Upper lobe of left lung (tissue), 6 donors: ENCODE data around the gene PRR33. TPM values are rescaled to one million over a fixed set of nuclear protein-coding genes. Genes with fewer than 3 reads are reported as not detected.
"Not testable (repeated sequence)": the region's sequence is repeated elsewhere in the genome, so short reads cannot be mapped to it uniquely, and the experiment has no call there.

ENCODE experiments used
- ATAC-seq, 2 donors: fragments of 200-7000 bp; cut with Tn5 transposase; one replicate each; pipeline ENCODE4 v1.9.1; 2022; ENCODE audit warnings: mild to moderate bottlenecking in 2 of 2, moderate library complexity in 2 of 2; ENCODE audit not compliant: low FRiP score in 2 of 2
- DNase-seq, 2 donors: peaks; one replicate each; pipeline ENCODE4 v3.0.0-alpha.2; 2019 to 2020
- H3K27ac ChIP-seq, 4 donors: fragments of 200-600 bp; sonication (generic); one replicate each; pipeline ENCODE4 v1.5.1; 2016 to 2019
- H3K27me3 ChIP-seq, 4 donors: fragments of 200-600 bp; sonication (generic); one replicate each; pipeline ENCODE4 v1.5.1; 2017 to 2019
- H3K36me3 ChIP-seq, 4 donors: fragments of 200-600 bp; sonication (generic); one replicate each; pipeline ENCODE4 v1.5.1; 2016 to 2019
- H3K4me1 ChIP-seq, 4 donors: fragments of 200-600 bp; sonication (generic); one replicate each; pipeline ENCODE4 v1.5.1; 2018 to 2019
- H3K4me3 ChIP-seq, 4 donors: fragments of 200-600 bp; sonication (generic); one replicate each; pipeline ENCODE4 v1.5.1; 2017 to 2019; ENCODE audit warnings: mild to moderate bottlenecking in 2 of 4, moderate library complexity in 1 of 4
- H3K9me3 ChIP-seq, 4 donors: fragments of 200-600 bp; sonication (generic); one replicate each; pipeline ENCODE4 v1.5.1; 2018 to 2019
- EP300 ChIP-seq, 4 donors: sonication (generic); formaldehyde crosslinking; IDR thresholded peaks; one replicate each; pipeline ENCODE4 v1.5.1; 2017; ENCODE audit warnings: antibody characterized with exemption in 4 of 4, control low read depth in 2 of 4
- POLR2A ChIP-seq, 4 donors: fragments of 450-650 bp; IDR thresholded peaks; one replicate each; pipeline ENCODE4 v1.5.1; 2016 to 2017; ENCODE audit warnings: antibody characterized with exemption in 4 of 4, mild to moderate bottlenecking in 2 of 4
- POLR2AphosphoS5 ChIP-seq, 2 donors: sonication (generic); formaldehyde crosslinking; IDR thresholded peaks; one replicate each; pipeline ENCODE4 v1.5.1; 2017; ENCODE audit warnings: antibody characterized with exemption in 2 of 2
- WGBS, 2 donors: methylation state at CpG; one replicate each; pipeline ENCODE4 v1.1.5; 2017 to 2018; 5-methylcytosine and 5-hydroxymethylcytosine counted together
- total RNA-seq, 6 donors: library from RNA; depleted of rRNA in 4 of 6; stranded (reverse); fragments of >200 nt in 4 of 6; gene quantifications; one replicate each; pipeline versions ENCODE4 v1.1.0 to v1.2.1, GENCODE V29; 2016 to 2021
- TF ChIP-seq, protein P1 (sequence below), 6 experiments: fragments of 450-650 bp in 4 of 6; fragments of 200-600 bp in 2 of 6; sonication (generic) in 2 of 6; IDR thresholded peaks; one replicate each; pipeline ENCODE4 v1.5.1; 2016 to 2019; ENCODE audit warnings: antibody characterized with exemption in 6 of 6
- donor health status: DM: no; HTN: no; CAD: no; lungs with moderate emphysema.
- donor health status: DM: no; HTN: yes; CAD: no; lungs with severe emphysema.

PRR33 gene
- total RNA-seq, 6 donors from 2014 or later: not detected

- Histone ChIP-seq H3K4me1 (peaks cover 0 to 32% (median 8%) of the 10 kb centered on the region in 4 donors), H3K4me3 (no peak overlapping the region), H3K27ac (no peak overlapping the region), H3K27me3 (no peaks in the 10 kb centered on the region), H3K36me3 (no peaks in the 10 kb centered on the region), H3K9me3 (no peaks in the 10 kb centered on the region)
- TF ChIP-seq EP300 (IDR thresholded peaks at IDR 0.05): no peak
- no peak for TF ChIP-seq POLR2A (IDR thresholded peaks at IDR 0.05)
- TF ChIP-seq, protein P1, sequence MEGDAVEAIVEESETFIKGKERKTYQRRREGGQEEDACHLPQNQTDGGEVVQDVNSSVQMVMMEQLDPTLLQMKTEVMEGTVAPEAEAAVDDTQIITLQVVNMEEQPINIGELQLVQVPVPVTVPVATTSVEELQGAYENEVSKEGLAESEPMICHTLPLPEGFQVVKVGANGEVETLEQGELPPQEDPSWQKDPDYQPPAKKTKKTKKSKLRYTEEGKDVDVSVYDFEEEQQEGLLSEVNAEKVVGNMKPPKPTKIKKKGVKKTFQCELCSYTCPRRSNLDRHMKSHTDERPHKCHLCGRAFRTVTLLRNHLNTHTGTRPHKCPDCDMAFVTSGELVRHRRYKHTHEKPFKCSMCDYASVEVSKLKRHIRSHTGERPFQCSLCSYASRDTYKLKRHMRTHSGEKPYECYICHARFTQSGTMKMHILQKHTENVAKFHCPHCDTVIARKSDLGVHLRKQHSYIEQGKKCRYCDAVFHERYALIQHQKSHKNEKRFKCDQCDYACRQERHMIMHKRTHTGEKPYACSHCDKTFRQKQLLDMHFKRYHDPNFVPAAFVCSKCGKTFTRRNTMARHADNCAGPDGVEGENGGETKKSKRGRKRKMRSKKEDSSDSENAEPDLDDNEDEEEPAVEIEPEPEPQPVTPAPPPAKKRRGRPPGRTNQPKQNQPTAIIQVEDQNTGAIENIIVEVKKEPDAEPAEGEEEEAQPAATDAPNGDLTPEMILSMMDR (IDR thresholded peaks at IDR 0.05): no peak
- no peak for TF ChIP-seq POLR2AphosphoS5 (IDR thresholded peaks at IDR 0.05)
- ATAC-seq (no peak), DNase-seq (peak in 1 of 2 donors; percentile 53)
- WGBS, 2 donors: 74 to 82% methylated on average over 7 to 11 of the region's 13 CpGs
Observed at GRCh38 chr11:1879342-1879940, 12.3 kb downstream of the PRR33 start.

DNA sequence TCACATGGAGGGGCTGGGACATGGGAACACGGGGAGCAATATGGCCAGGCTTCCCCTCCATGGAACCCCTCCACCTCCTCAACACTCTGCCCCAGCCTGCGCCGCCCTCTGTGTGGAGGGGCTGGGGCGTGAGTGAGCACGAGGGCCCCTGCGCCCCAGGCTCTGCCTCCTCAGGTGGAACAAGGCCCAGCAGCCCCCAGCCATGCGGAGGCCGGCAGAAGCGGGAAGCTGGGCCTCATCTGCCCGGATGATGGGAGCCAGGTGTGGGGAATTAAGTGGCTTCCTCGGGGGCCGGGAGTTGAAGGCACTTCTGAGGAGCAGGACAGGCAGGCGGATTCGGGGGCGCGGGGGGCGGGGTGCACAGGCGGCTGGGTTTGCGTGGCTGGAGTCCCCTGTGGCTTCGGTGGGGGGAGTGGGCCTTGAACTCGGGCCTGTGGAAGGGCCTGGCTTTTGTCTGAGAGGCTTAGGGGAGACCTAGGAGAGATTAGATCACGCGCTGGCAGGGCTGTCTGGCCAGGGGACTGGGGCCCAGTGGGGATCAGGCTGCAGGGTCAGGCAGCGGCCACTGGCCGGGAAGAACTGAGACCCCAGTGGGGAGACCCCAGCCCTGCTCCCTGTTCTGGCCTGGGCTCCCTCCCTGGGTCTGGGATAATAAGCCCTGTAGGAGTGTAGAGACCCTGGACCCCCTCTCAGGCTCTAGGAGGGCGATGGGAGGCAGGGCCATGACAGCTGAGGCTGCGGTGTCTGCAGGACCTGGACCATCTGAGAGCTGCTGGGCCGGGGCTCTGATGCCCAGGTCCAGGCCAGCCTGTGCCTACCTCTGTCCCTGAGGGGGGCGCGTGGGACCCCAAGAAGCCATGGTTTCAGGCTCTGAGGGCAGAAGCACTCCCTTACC, 13.3 kb downstream of the PRR33 start:
- H3K36me3 ChIP-seq: no peaks in the 10 kb centered on the region
- ATAC-seq: no peak
- DNase-seq: peak; percentile 15 to 62
- H3K4me1 ChIP-seq: peaks cover 0 to 32% (median 8%) of the 10 kb centered on the region in 4 donors
- TF ChIP-seq POLR2A (IDR thresholded peaks at IDR 0.05) (no peak), POLR2AphosphoS5 (IDR thresholded peaks at IDR 0.05) (no peak), EP300 (IDR thresholded peaks at IDR 0.05) (no peak)
- TF ChIP-seq, protein P1 (IDR thresholded peaks at IDR 0.05): no peak
- no peak overlapping the region for H3K4me3 ChIP-seq
- no peak overlapping the region for H3K27ac ChIP-seq
- WGBS, 2 donors: 90 to 96% methylated on average over 22 to 28 of the region's 30 CpGs
- H3K27me3 ChIP-seq: no peaks in the 10 kb centered on the region
- no peaks in the 10 kb centered on the region for H3K9me3 ChIP-seq

- Histone ChIP-seq H3K27me3 (no peaks in the 10 kb centered on the region), H3K9me3 (no peaks in the 10 kb centered on the region), H3K4me3 (no peak overlapping the region), H3K4me1 (peaks cover 0 to 30% (median 8%) of the 10 kb centered on the region in 4 donors), H3K36me3 (no peaks in the 10 kb centered on the region), H3K27ac (no peak overlapping the region)
- ATAC-seq (no peak), DNase-seq (peak; percentile 20 to 89)
- 58 to 68% methylated on average over 19 to 32 of the region's 33 CpGs for WGBS, 2 donors
- TF ChIP-seq POLR2A (IDR thresholded peaks at IDR 0.05): no peak
- TF ChIP-seq, protein P1 (IDR thresholded peaks at IDR 0.05): no peak
- TF ChIP-seq POLR2AphosphoS5 (IDR thresholded peaks at IDR 0.05): no peak
- no peak for TF ChIP-seq EP300 (IDR thresholded peaks at IDR 0.05)
Observed at GRCh38 chr11:1877211-1878136, 14.2 kb downstream of the PRR33 start.

- Histone ChIP-seq H3K27me3 (no peaks in the 10 kb centered on the region), H3K9me3 (no peaks in the 10 kb centered on the region), H3K4me3 (no peak overlapping the region), H3K36me3 (no peaks in the 10 kb centered on the region), H3K4me1 (peaks cover 0 to 21% (median 6%) of the 10 kb centered on the region in 4 donors), H3K27ac (no peak overlapping the region)
- DNase-seq: peak; percentile 23 to 85
- 43 to 48% methylated on average over 20 to 21 of the region's 26 CpGs for WGBS, 2 donors
- TF ChIP-seq POLR2AphosphoS5 (IDR thresholded peaks at IDR 0.05): no peak
- TF ChIP-seq, protein P1 (IDR thresholded peaks at IDR 0.05): peak; percentile 19 to 53 (median 46)
- peak in 1 of 2 donors; percentile 38 for ATAC-seq
Observed at GRCh38 chr11:1876361-1877063, 15.2 kb downstream of the PRR33 start.

DNA sequence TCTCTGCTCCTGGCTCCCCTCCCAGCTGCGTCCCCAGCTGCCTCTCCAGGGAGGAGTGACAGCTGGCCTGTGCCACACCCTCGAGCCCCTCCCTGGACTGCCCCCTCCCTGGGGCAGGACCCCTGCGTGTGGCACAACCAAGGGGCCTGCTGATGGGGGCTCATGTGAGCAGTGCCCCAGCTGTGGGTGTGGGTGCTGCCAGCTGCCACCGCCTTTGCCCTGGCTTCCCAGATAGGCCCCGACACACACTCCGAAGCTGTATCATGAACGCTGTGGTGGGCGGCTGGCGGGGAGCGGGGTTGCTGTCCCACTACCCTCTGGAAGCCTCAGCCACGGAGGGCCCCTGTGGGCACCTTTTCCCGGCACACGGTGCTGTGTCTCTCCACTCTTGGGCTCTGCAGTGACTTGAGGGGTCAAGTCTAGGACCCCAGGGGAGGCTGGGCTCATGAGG, 15.8 kb downstream of the PRR33 start:
- DNase-seq: peak; percentile 16 to 77

More for the DNA sequence above, 15.8 kb downstream of the PRR33 start:
- not testable (repeated sequence) for H3K27me3 ChIP-seq, H3K36me3 ChIP-seq, H3K9me3 ChIP-seq, H3K4me3 ChIP-seq, ATAC-seq, H3K27ac ChIP-seq
- WGBS, 2 donors: 94% methylated on average over 10 of the region's 13 CpGs; no CpG with 5 or more reads in 1 of the 2 donors
- H3K4me1 ChIP-seq: peaks cover 0 to 18% (median 8%) of the 10 kb centered on the region in 4 donors
